ENCODE measurements around the gene CEACAM19.
A peak's percentile ranks its signal among the peaks of the same experiment; 100 is the strongest.
"Not testable (repeated sequence)": the region's sequence is repeated elsewhere in the genome, so short reads cannot be mapped to it uniquely, and the experiment has no call there.

The CEACAM19 gene

DNA sequence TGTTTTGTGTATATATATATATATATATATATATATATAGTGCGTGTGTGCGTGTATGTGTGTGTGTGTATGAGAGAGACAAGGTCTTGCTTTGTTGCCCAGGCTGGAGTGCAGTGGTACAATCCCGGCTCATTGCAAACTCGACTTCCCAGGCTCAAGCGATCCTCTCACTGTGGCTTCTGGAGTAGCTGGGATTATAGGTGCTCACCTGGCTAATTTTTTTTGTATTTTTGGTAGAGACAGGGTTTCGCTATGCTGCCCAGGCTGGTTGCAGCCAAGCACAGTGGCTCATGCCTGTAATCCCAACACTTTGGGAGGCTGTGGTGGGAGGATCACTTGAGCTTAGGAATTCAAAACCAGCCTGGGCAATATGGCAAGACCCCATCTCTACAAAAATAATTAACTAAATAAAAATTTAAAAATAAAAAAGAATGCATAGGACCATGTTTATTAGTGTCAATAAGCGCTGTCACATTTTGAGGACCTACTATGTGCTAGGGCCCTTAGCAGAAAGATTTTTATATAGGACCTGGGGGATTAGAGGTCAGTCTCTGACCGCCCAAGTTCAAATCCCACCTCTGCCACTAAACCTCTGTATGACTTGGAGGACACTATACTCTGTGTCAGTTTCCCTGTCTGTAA, 25.8 kb upstream of the CEACAM19 start:
- no peak for DNase-seq (ENCODE audit: low read depth in 3 of 3)

DNA sequence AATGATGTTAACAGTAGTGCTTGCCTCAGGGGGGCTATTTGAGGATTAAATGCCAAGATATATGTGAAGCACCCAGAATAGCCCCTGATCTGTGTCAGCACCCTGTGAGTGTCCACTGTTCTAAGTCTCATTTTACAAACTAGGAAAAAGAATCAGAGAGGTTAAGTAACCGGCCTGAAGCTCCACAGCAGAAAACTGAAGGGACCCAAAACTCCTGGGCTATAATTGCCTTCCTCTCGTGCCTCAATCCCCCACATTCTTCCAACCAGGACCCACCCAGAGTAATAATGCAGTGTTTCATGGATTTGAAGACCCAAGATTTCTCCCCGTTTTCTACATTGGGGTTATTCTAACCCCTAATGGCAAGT, 25.2 kb upstream of the CEACAM19 start:
- DNase-seq (ENCODE audit: low read depth in 3 of 3): no peak

GRCh38 chr19:44647144-44647543, 24.1 kb upstream of the CEACAM19 start:
- DNase-seq (ENCODE audit: low read depth in 3 of 3): no peak

DNA sequence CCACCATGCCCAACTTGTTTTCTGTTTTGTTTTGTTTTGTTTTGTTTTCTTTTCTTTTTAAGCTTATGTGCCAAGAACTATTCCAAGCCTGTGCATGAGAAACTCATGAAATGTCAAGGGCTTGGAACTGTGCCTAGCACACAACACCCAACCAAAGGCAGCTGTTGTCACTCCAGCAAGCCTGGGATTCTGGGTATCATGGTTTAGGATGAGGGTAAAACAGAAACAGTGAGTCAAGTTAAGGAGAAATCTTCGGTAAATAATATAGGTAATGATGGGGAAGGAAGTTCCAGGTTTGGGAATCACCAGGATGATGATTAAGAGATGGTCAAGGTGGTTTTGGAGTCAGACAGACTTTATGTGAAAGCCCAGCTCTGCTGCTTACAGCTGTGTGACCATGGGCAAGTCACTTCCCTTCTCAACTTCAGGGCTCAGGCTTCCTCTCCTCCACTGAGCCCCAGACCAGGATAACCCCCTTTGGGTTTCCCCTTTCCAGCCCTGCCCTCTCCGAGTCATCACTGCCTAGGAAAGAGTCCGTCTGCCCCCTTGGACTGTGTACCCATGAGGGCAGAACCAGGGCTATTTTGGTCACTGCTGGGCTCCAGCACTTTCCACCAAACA, 22.5 kb upstream of the CEACAM19 start:
- DNase-seq (ENCODE audit: low read depth in 3 of 3): no peak

GRCh38 chr19:44649578-44650145, 21.6 kb upstream of the CEACAM19 start:
- DNase-seq (ENCODE audit: low read depth in 3 of 3): no peak

- no peak for DNase-seq (ENCODE audit: low read depth in 3 of 3)
Measured at GRCh38 chr19:44653343-44653742, 17.9 kb upstream of the CEACAM19 start.

DNA sequence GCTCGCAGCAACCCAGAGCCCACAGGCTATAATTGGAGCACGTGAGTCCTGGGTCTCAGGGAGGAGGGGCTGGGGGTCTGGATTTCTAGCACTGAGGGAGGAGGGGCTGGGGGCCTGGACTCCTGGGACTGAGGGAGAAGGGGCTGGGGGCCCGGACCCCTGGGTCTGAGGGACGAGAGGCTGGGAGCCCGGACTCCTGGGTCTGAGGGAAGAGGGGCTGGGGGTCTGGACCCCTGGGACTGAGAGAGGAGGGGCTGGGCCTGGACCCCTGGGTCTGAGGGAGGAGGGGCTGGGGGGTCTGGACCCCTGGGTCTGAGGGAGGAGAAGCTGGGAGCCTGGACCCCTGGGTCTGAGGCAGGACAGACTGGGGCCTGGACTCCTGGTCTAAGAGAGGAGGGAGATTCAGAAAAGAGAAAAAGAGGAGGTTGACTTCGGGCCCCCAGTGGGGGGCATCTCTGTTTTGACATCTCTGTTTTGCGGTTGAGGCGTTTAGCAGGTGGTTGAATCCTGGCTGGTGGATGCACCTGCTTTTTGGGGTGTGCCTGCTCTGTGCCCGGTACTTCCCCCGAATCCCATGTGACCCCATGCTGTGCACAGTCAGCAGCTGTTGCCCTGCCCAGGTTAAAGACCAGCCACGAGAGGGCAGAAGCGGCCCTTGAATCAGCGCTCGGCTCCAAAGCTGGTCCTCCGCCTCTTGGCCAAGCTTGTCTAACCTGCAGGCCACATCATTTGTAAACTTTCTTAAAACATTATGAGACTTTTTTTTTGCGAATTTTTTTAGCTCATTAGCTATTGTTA, 17.1 kb upstream of the CEACAM19 start:
- DNase-seq (ENCODE audit: low read depth in 3 of 3): peak; percentile 46 to 70 (median 46)

DNA sequence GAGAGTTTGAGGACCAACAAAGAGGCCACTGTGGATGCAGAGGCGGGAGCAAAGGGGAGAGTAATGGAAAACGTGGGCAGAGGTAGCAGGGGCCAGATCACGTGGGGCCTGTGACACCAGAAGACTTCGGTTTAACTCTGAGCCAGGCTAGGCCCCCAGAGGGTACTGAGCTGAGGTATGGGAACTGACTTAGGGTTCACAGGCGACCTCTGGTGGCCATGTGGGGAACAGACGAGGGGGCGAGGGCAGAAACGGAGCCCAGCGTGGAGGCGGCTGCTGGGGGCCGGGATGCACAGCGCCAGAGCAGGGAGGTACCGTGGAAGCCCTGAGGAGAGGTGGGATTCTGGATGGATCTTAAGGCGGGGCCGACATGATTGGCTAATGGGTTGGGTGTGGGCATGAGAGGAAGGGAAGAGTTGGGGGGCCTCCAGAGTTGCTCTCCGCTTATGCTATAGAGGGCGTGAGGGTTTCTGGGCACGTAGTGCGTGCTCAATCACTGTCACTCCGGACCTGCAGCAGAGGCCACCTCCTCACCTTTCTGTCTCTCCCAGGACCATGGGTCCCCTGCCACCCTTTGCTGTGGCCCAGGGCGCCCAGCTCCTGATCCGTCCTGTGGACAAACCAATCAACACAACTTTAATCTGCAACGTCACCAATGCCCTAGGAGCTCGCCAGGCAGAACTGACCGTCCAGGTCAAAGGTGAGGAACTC, 13.9 kb upstream of the CEACAM19 start:
- DNase-seq (ENCODE audit: low read depth in 3 of 3): peak; percentile 45 to 70 (median 56)

- no peak for DNase-seq (ENCODE audit: low read depth in 3 of 3)
Measured at GRCh38 chr19:44658069-44658733, 13.1 kb upstream of the CEACAM19 start.

DNA sequence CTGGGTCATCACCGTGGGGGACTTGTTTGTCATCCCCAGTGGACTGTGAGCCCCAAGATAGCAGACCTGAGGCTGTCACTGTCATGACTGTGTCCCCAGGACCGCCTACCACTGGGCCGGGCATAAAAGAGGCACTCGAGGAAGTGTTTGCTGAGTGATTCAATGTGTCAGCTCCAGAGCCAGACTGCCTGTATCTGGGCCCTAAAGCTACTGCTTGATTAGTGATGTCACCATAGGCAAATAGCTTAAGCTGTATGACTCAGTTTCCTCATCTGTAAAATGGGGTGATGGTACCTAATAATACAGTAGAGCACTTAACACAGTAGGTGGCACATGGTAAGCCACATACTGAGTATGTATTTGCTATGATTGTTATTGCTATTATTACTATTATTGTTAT, 11.2 kb upstream of the CEACAM19 start:
- no peak for DNase-seq (ENCODE audit: low read depth in 3 of 3)

- DNase-seq (ENCODE audit: low read depth in 3 of 3): no peak
Measured at GRCh38 chr19:44661205-44661604, 10.1 kb upstream of the CEACAM19 start.

DNA sequence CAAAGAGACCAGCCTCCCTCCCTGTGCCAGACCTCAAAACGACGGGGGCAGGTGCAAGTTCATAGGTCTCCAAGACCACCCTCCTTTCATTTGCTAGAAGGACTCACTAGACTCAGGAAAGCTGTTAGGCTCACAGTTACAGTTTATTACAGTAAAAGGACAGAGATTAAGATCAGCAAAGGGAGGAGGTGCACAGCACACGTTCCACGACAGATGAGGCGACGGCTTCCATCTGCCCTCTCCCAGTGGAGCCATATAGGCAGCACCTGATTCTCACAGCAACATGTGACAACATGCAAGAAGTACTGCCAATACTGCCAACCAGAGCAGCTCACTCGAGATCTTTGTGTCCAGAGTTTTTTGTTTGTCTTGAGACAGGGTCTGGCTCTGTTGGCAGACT, 9.4 kb upstream of the CEACAM19 start:
- DNase-seq (ENCODE audit: low read depth in 3 of 3): no peak

- DNase-seq (ENCODE audit: low read depth in 3 of 3): no peak
Measured at GRCh38 chr19:44662691-44663385, 8.4 kb upstream of the CEACAM19 start.

- no peak for DNase-seq (ENCODE audit: low read depth in 3 of 3)
Measured at GRCh38 chr19:44663996-44664395, 7.3 kb upstream of the CEACAM19 start.

DNA sequence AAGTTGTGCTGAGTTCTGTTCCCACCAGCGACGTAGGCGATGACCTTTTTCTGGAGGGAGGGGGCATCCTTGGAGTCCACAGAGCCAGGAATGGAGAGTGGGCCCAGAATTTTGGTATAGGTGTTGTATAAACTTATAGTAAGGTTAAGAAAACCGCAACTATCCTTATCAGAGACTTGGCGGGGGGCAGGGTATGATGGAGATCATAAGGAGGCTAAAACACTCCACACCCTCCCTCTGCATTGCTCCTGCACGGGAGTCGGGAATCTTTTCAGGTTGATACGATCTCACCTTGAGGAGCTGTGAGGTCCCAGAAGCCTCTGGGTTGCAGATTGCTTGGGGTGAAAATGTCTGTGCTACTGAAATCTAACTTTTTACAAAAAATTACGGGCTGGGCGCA, 6.3 kb upstream of the CEACAM19 start:
- DNase-seq (ENCODE audit: low read depth in 3 of 3): no peak

GRCh38 chr19:44666852-44667556, 4.3 kb upstream of the CEACAM19 start:
- DNase-seq (ENCODE audit: low read depth in 3 of 3): no peak

DNA sequence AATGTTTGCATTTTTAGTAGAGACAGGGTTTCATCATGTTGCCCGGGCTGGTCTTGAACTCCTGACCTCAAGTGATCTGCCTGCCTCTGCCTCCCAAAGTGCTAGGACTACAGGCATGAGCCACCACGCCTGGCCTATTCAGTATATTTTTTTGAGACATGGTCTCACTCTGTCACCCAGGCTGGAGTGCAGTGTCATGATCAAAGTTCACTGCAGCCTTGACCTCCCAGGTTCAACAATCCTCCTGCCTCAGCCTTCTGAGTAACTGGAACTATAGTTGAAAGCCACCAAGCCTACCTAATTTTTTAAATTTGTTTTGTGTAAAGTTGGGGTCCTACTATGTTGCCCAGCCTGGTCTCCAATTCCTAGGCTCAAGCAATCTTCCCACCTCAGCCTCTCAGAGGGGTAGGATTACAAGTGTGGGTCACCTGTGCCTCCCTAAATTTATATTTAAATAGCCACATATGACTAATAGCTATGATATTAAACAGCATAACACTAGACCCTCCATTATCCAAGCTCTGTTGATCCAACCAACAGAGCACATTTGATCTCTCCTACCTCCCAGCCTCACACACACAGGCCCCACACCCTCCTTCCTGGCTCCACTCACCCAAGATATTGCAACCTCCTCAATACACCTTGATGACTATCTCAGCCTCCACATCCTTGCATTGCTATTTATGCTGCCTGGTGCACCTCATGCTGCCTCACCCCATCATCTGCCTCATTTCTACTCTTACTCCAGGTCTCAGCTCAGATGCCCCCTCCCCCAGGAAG, 2.1 kb upstream of the CEACAM19 start:
- no peak for DNase-seq (ENCODE audit: low read depth in 3 of 3)

DNA sequence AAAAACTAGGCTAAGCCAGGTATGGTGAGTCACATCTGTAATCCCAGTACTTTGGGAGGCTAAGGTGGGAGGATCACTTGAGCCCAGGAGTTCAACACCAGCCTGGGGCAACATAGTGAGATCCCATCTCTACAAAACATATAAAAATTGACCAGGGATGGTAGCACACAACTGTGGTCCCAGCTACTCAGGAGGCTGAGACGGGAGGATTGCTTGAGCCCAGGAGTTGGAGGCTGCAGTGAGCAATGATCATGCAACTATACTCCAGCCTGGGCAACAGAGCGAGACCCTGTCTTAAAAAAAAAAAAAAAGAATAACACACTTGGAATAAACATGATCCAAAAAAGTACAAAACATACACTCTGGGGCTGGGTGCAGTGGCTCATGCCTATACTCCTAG, 1.3 kb upstream of the CEACAM19 start:
- not testable (repeated sequence) for DNase-seq (ENCODE audit: low read depth in 3 of 3)

GRCh38 chr19:44672226-44672625, 944 bp downstream of the CEACAM19 start:
- DNase-seq (ENCODE audit: low read depth in 3 of 3): no peak

All from stimulated activated CD4-positive, alpha-beta T cell treated with anti-CD3 and anti-CD28 coated beads, TNF-alpha, amount 100 ng/mL, for 24 hours (primary cell).